Measurements from ENCODE around the gene MLPH.
"Not testable (repeated sequence)": the region's sequence is repeated elsewhere in the genome, so short reads cannot be mapped to it uniquely, and the experiment has no call there.

Gene MLPH

GRCh38 chr2:237459741-237460174 is 27.3 kb upstream of the MLPH start:
- H3K27me3 ChIP-seq (ENCODE audit: control insufficient read depth in 1 of 2, insufficient read depth in 2 of 2, low read length in 2 of 2) = no peaks in the 10 kb centered on the region
- H3K4me1 ChIP-seq (ENCODE audit: insufficient read depth, low read length) = no peaks in the 10 kb centered on the region
- no peak overlapping the region for H3K4me3 ChIP-seq (ENCODE audit: low read depth in 1 of 2, low read length in 2 of 2)
- no peak overlapping the region for H3K9ac ChIP-seq (ENCODE audit: low read length)
- H3K9me3 ChIP-seq (ENCODE audit: low read length) = no peaks in the 10 kb centered on the region
- H3K27ac ChIP-seq (ENCODE audit: low read depth, low read length) = no peak overlapping the region
- H3K36me3 ChIP-seq (ENCODE audit: insufficient read depth, low read length) = no peaks in the 10 kb centered on the region

GRCh38 chr2:237464757-237465391 is 22.2 kb upstream of the MLPH start:
- Histone ChIP-seq H3K4me1 (ENCODE audit: insufficient read depth, low read length) (no peaks in the 10 kb centered on the region), H3K4me3 (ENCODE audit: low read depth in 1 of 2, low read length in 2 of 2) (no peak overlapping the region), H3K9me3 (ENCODE audit: low read length) (no peaks in the 10 kb centered on the region), H3K36me3 (ENCODE audit: insufficient read depth, low read length) (no peaks in the 10 kb centered on the region), H3K9ac (ENCODE audit: low read length) (no peak overlapping the region), H3K27me3 (ENCODE audit: control insufficient read depth in 1 of 2, insufficient read depth in 2 of 2, low read length in 2 of 2) (no peaks in the 10 kb centered on the region), H3K27ac (ENCODE audit: low read depth, low read length) (no peak overlapping the region)

GRCh38 chr2:237465515-237466148 is 21.4 kb upstream of the MLPH start:
- Histone ChIP-seq H3K4me1 (ENCODE audit: insufficient read depth, low read length) (no peaks in the 10 kb centered on the region), H3K4me3 (ENCODE audit: low read depth in 1 of 2, low read length in 2 of 2) (no peak overlapping the region), H3K27me3 (ENCODE audit: control insufficient read depth in 1 of 2, insufficient read depth in 2 of 2, low read length in 2 of 2) (no peaks in the 10 kb centered on the region), H3K27ac (ENCODE audit: low read depth, low read length) (no peak overlapping the region), H3K36me3 (ENCODE audit: insufficient read depth, low read length) (no peaks in the 10 kb centered on the region), H3K9me3 (ENCODE audit: low read length) (no peaks in the 10 kb centered on the region), H3K9ac (ENCODE audit: low read length) (no peak overlapping the region)

- Histone ChIP-seq H3K4me1 (ENCODE audit: insufficient read depth, low read length) (peaks cover under 1% of the 10 kb centered on the region), H3K36me3 (ENCODE audit: insufficient read depth, low read length) (no peaks in the 10 kb centered on the region), H3K4me3 (ENCODE audit: low read depth in 1 of 2, low read length in 2 of 2) (no peak overlapping the region), H3K27me3 (ENCODE audit: control insufficient read depth in 1 of 2, insufficient read depth in 2 of 2, low read length in 2 of 2) (no peaks in the 10 kb centered on the region), H3K9me3 (ENCODE audit: low read length) (no peaks in the 10 kb centered on the region), H3K9ac (ENCODE audit: low read length) (no peak overlapping the region), H3K27ac (ENCODE audit: low read depth, low read length) (no peak overlapping the region)
Observed at GRCh38 chr2:237466211-237466610, 20.8 kb upstream of the MLPH start.

GRCh38 chr2:237467447-237468179 is 19.4 kb upstream of the MLPH start:
- H3K27me3 ChIP-seq (ENCODE audit: control insufficient read depth in 1 of 2, insufficient read depth in 2 of 2, low read length in 2 of 2) = no peaks in the 10 kb centered on the region
- no peaks in the 10 kb centered on the region for H3K9me3 ChIP-seq (ENCODE audit: low read length)
- H3K4me3 ChIP-seq (ENCODE audit: low read depth in 1 of 2, low read length in 2 of 2) = no peak overlapping the region
- H3K9ac ChIP-seq (ENCODE audit: low read length) = no peak overlapping the region
- H3K27ac ChIP-seq (ENCODE audit: low read depth, low read length) = no peak overlapping the region
- no peaks in the 10 kb centered on the region for H3K36me3 ChIP-seq (ENCODE audit: insufficient read depth, low read length)
- H3K4me1 ChIP-seq (ENCODE audit: insufficient read depth, low read length) = peaks cover 15% of the 10 kb centered on the region

- not testable (repeated sequence) for H3K27ac ChIP-seq (ENCODE audit: low read depth, low read length); H3K36me3 ChIP-seq (ENCODE audit: insufficient read depth, low read length); H3K27me3 ChIP-seq (ENCODE audit: control insufficient read depth in 1 of 2, insufficient read depth in 2 of 2, low read length in 2 of 2); H3K9me3 ChIP-seq (ENCODE audit: low read length); H3K9ac ChIP-seq (ENCODE audit: low read length); H3K4me3 ChIP-seq (ENCODE audit: low read depth in 1 of 2, low read length in 2 of 2)
- peaks cover 18% of the 10 kb centered on the region for H3K4me1 ChIP-seq (ENCODE audit: insufficient read depth, low read length)
Observed at GRCh38 chr2:237469410-237469809, 17.6 kb upstream of the MLPH start.

GRCh38 chr2:237469849-237470248 is 17.2 kb upstream of the MLPH start:
- H3K9ac ChIP-seq (ENCODE audit: low read length) = no peak overlapping the region
- H3K9me3 ChIP-seq (ENCODE audit: low read length) = no peaks in the 10 kb centered on the region
- no peaks in the 10 kb centered on the region for H3K36me3 ChIP-seq (ENCODE audit: insufficient read depth, low read length)
- no peaks in the 10 kb centered on the region for H3K27me3 ChIP-seq (ENCODE audit: control insufficient read depth in 1 of 2, insufficient read depth in 2 of 2, low read length in 2 of 2)
- no peak overlapping the region for H3K4me3 ChIP-seq (ENCODE audit: low read depth in 1 of 2, low read length in 2 of 2)
- no peak overlapping the region for H3K27ac ChIP-seq (ENCODE audit: low read depth, low read length)
- peaks cover 22% of the 10 kb centered on the region for H3K4me1 ChIP-seq (ENCODE audit: insufficient read depth, low read length)

- Histone ChIP-seq H3K9me3 (ENCODE audit: low read length) (no peaks in the 10 kb centered on the region), H3K9ac (ENCODE audit: low read length) (no peak overlapping the region), H3K4me1 (ENCODE audit: insufficient read depth, low read length) (peaks cover 26% of the 10 kb centered on the region), H3K36me3 (ENCODE audit: insufficient read depth, low read length) (no peaks in the 10 kb centered on the region), H3K4me3 (ENCODE audit: low read depth in 1 of 2, low read length in 2 of 2) (no peak overlapping the region), H3K27ac (ENCODE audit: low read depth, low read length) (no peak overlapping the region), H3K27me3 (ENCODE audit: control insufficient read depth in 1 of 2, insufficient read depth in 2 of 2, low read length in 2 of 2) (no peaks in the 10 kb centered on the region)
Observed at GRCh38 chr2:237470914-237471313, 16.1 kb upstream of the MLPH start.

GRCh38 chr2:237471438-237472186 is 15.4 kb upstream of the MLPH start:
- Histone ChIP-seq H3K9ac (ENCODE audit: low read length) (no peak overlapping the region), H3K27ac (ENCODE audit: low read depth, low read length) (no peak overlapping the region)

GRCh38 chr2:237472187-237472712 is 14.8 kb upstream of the MLPH start:
- Histone ChIP-seq H3K9ac (ENCODE audit: low read length) (no peak overlapping the region), H3K27ac (ENCODE audit: low read depth, low read length) (no peak overlapping the region), H3K4me3 (ENCODE audit: low read depth in 1 of 2, low read length in 2 of 2) (no peak overlapping the region), H3K36me3 (ENCODE audit: insufficient read depth, low read length) (no peaks in the 10 kb centered on the region), H3K4me1 (ENCODE audit: insufficient read depth, low read length) (peaks cover 28% of the 10 kb centered on the region), H3K9me3 (ENCODE audit: low read length) (no peaks in the 10 kb centered on the region), H3K27me3 (ENCODE audit: control insufficient read depth in 1 of 2, insufficient read depth in 2 of 2, low read length in 2 of 2) (no peaks in the 10 kb centered on the region)

More at GRCh38 chr2:237471438-237472186, 15.4 kb upstream of the MLPH start:
- no peak overlapping the region for H3K4me3 ChIP-seq (ENCODE audit: low read depth in 1 of 2, low read length in 2 of 2)
- H3K4me1 ChIP-seq (ENCODE audit: insufficient read depth, low read length) = peaks cover 28% of the 10 kb centered on the region
- no peaks in the 10 kb centered on the region for H3K9me3 ChIP-seq (ENCODE audit: low read length)
- H3K36me3 ChIP-seq (ENCODE audit: insufficient read depth, low read length) = no peaks in the 10 kb centered on the region
- H3K27me3 ChIP-seq (ENCODE audit: control insufficient read depth in 1 of 2, insufficient read depth in 2 of 2, low read length in 2 of 2) = no peaks in the 10 kb centered on the region

Measured in muscle layer of colon (tissue), 2 donors.